Kidney (tissue), 14 donors: ENCODE data around the gene CILP2. TPM values are rescaled to one million over a fixed set of nuclear protein-coding genes. Genes with fewer than 3 reads are reported as not detected.

Experiments
- DNase-seq, 5 donors: peaks; one replicate each; pipeline ENCODE4 v3.0.0-alpha.2; 2013 to 2020
- FAIRE-seq: peaks from 2 replicates; lab custom pipeline; 2012; peaks lifted over from hg19 to GRCh38; lab: Jason Lieb, UNC
- H3K27ac ChIP-seq, 2 donors: one replicate each; pipeline ENCODE4 v1.7.0; 2013; ENCODE audit warnings: low read depth in 2 of 2, low read length in 2 of 2, inconsistent platforms in 1 of 2
- H3K27me3 ChIP-seq: one replicate; pipeline ENCODE4 v1.7.1; 2013; ENCODE audit warnings: low read length, inconsistent platforms; ENCODE audit not compliant: control insufficient read depth, insufficient read depth
- H3K36me3 ChIP-seq, 3 donors: one replicate each; pipeline versions ENCODE4 v1.7.0 to v1.7.1; 2013; ENCODE audit warnings: low read length in 3 of 3, control low read depth in 1 of 3, inconsistent platforms in 1 of 3; ENCODE audit not compliant: insufficient read depth in 3 of 3, control insufficient read depth in 2 of 3
- H3K4me1 ChIP-seq, 3 donors: one replicate each; pipeline versions ENCODE4 v1.7.0 to v1.7.1; 2013; ENCODE audit warnings: low read length in 3 of 3, inconsistent platforms in 1 of 3, low read depth in 1 of 3; ENCODE audit not compliant: control insufficient read depth in 2 of 3, insufficient read depth in 2 of 3
- H3K4me3 ChIP-seq, 3 donors: one replicate each; pipeline versions ENCODE4 v1.7.0 to v1.8.1; 2013; ENCODE audit warnings: low read length in 3 of 3, control low read depth in 1 of 3, inconsistent platforms in 1 of 3
- H3K9ac ChIP-seq, 3 donors: one replicate each; pipeline versions ENCODE4 v1.7.0 to v1.7.1; 2013; ENCODE audit warnings: low read length in 3 of 3, control low read depth in 1 of 3, inconsistent platforms in 1 of 3
- H3K9me3 ChIP-seq, 3 donors: one replicate each; pipeline versions ENCODE4 v1.7.0 to v1.7.1; 2013; ENCODE audit warnings: low read length in 3 of 3, control low read depth in 1 of 3, inconsistent platforms in 1 of 3; ENCODE audit not compliant: control insufficient read depth in 2 of 3, insufficient read depth in 1 of 3
- intact Hi-C: fragments of 100-400 bp; cut with DNase I; formaldehyde crosslinking; loops from one replicate; pipeline ENCODE4 v1.11.1; 2022
- polyA plus RNA-seq: library from polyadenylated mRNA; stranded (reverse); fragments of 350-450 nt; fragmentation: Illumina TruSeq; extraction: RNeasy Lipid Tissue Mini Kit (QIAGEN cat#74804); gene quantifications from one replicate; pipeline ENCODE4 v1.2.3, GENCODE V29; 2014; ENCODE audit warnings: low read depth, low replicate concordance; ENCODE audit not compliant: insufficient read depth
- total RNA-seq: library from RNA; stranded (reverse); fragmentation: NEBNext Ultra II Directional; extraction: Animal tissue kit (Norgen Biotek cat#: 25700); gene quantifications from one replicate; pipeline ENCODE4 v1.2.1, GENCODE V29; 2021
- TF ChIP-seq, protein P1 (sequence below): IDR thresholded peaks from 3 replicates; pipeline ENCODE4 v1.5.1; 2012; ENCODE audit warnings: mild to moderate bottlenecking, moderate library complexity, borderline replicate concordance; ENCODE audit not compliant: insufficient read depth; ENCODE audit errors: extremely low read depth
- donor health status: control.
- donor health status: control.
- donor health status: control.
- donor health status: control.
- donor health status: control.
- donor health status: DM: yes; HTN: yes; CAD: no.
- donor health status: Normal renal cell carcinoma (clear cell type).

The CILP2 gene
- total and polyA plus RNA-seq, 2 donors from 2014 or later, result 0.41 TPM; not detected in 1

GRCh38 chr19:19527674-19528625, 10.1 kb upstream of the CILP2 start:
- Histone ChIP-seq H3K9me3 (no peaks in the 10 kb centered on the region), H3K4me3 (no peak overlapping the region), H3K27ac (no peak overlapping the region), H3K4me1 (peaks cover 0 to 2% (median 0%) of the 10 kb centered on the region in 3 donors), H3K27me3 (no peaks in the 10 kb centered on the region), H3K36me3 (peaks cover 0 to 5% (median 3%) of the 10 kb centered on the region in 3 donors), H3K9ac (no peak overlapping the region)
- intact Hi-C loops, result no loop called here
- TF ChIP-seq, protein P1, sequence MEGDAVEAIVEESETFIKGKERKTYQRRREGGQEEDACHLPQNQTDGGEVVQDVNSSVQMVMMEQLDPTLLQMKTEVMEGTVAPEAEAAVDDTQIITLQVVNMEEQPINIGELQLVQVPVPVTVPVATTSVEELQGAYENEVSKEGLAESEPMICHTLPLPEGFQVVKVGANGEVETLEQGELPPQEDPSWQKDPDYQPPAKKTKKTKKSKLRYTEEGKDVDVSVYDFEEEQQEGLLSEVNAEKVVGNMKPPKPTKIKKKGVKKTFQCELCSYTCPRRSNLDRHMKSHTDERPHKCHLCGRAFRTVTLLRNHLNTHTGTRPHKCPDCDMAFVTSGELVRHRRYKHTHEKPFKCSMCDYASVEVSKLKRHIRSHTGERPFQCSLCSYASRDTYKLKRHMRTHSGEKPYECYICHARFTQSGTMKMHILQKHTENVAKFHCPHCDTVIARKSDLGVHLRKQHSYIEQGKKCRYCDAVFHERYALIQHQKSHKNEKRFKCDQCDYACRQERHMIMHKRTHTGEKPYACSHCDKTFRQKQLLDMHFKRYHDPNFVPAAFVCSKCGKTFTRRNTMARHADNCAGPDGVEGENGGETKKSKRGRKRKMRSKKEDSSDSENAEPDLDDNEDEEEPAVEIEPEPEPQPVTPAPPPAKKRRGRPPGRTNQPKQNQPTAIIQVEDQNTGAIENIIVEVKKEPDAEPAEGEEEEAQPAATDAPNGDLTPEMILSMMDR, result no peak
- FAIRE-seq (no peak), DNase-seq (no peak)

- H3K9ac ChIP-seq, result no peak within 1 kb of the TSS
- TF ChIP-seq, protein P1, result no peak
- H3K4me3 ChIP-seq, result no peak within 1 kb of the TSS
- H3K36me3 ChIP-seq, result peaks cover 0 to 5% (median 3%) of the 10 kb centered on the region in 3 donors
- DNase-seq, result peak in 4 of 5 donors; percentile 64 to 75 (median 73)
- no peak within 1 kb of the TSS for H3K27ac ChIP-seq
- no peak for FAIRE-seq
- H3K9me3 ChIP-seq, result no peaks in the 10 kb centered on the region
- no peaks in the 10 kb centered on the region for H3K27me3 ChIP-seq
- intact Hi-C loops, result no loop called here
- H3K4me1 ChIP-seq, result peaks cover 0 to 2% (median 0%) of the 10 kb centered on the region in 3 donors
Measured at GRCh38 chr19:19528721-19529490, 9.2 kb upstream of the CILP2 start, which contains the start of gene YJEFN3. Gene YJEFN3, plus strand, starts transcription at chr19:19528911. Its CDS starts 22 bp downstream, at chr19:19528933.

GRCh38 chr19:19529783-19530422, 8.2 kb upstream of the CILP2 start:
- Histone ChIP-seq H3K9me3 (no peaks in the 10 kb centered on the region), H3K9ac (no peak overlapping the region), H3K4me1 (peaks cover 0 to 2% (median 0%) of the 10 kb centered on the region in 3 donors), H3K27me3 (no peaks in the 10 kb centered on the region), H3K4me3 (no peak overlapping the region), H3K36me3 (peaks cover 0 to 3% (median 0%) of the 10 kb centered on the region in 3 donors), H3K27ac (no peak overlapping the region)
- FAIRE-seq (no peak), DNase-seq (no peak)
- intact Hi-C loops, result loop anchor here (5.0 to 10.0 kb wide), 2 partner anchors 112 to 435 kb away; partner anchors contain the start of gene GMIP
- TF ChIP-seq, protein P1, result no peak
